Measurements from ENCODE around the gene PBX1.

Gene PBX1

GRCh38 chr1:164796916-164797315 lies 237.9 kb downstream of the PBX1 start:
- POLR2A ChIA-PET (ENCODE audit: low non-redundant PET) = no interaction called here
- no peak for TF ChIP-seq CTCF (conservative IDR thresholded peaks at IDR 0.05; ENCODE audit: low read depth)
- CTCF ChIA-PET = no interaction called here
- H3K27ac ChIP-seq = no peak overlapping the region
- no peak for DNase-seq (ENCODE audit: low spot score)

- POLR2A ChIA-PET (ENCODE audit: low non-redundant PET) = no interaction called here
- CTCF ChIA-PET = no interaction called here
Measured at GRCh38 chr1:164801246-164801731, 242.3 kb downstream of the PBX1 start.

GRCh38 chr1:164801791-164802502 lies 243.0 kb downstream of the PBX1 start:
- no peak for TF ChIP-seq CTCF (conservative IDR thresholded peaks at IDR 0.05; ENCODE audit: low read depth)
- no peak overlapping the region for H3K27ac ChIP-seq
- DNase-seq (ENCODE audit: low spot score) = no peak
- CTCF ChIA-PET = no interaction called here
- POLR2A ChIA-PET (ENCODE audit: low non-redundant PET) = no interaction called here

More at GRCh38 chr1:164801246-164801731, 242.3 kb downstream of the PBX1 start:
- no peak overlapping the region for H3K27ac ChIP-seq
- TF ChIP-seq CTCF (conservative IDR thresholded peaks at IDR 0.05; ENCODE audit: low read depth) = no peak
- DNase-seq (ENCODE audit: low spot score) = no peak

GRCh38 chr1:164802529-164803282 lies 243.7 kb downstream of the PBX1 start:
- no peak for TF ChIP-seq CTCF (conservative IDR thresholded peaks at IDR 0.05; ENCODE audit: low read depth)
- no peak for DNase-seq (ENCODE audit: low spot score)
- ChIA-PET CTCF (interaction anchor here (0.7 kb wide), 1 partner anchor 270 kb away, joined by 4 read pairs; no protein-coding TSS in a partner anchor), POLR2A (ENCODE audit: low non-redundant PET) (no interaction called here)
- H3K27ac ChIP-seq = no peak overlapping the region

- no peak for TF ChIP-seq CTCF (conservative IDR thresholded peaks at IDR 0.05; ENCODE audit: low read depth)
- no peak overlapping the region for H3K27ac ChIP-seq
- POLR2A ChIA-PET (ENCODE audit: low non-redundant PET) = no interaction called here
- CTCF ChIA-PET = interaction anchor here (0.6 kb wide), 1 partner anchor 914 kb away, joined by 3 read pairs; no protein-coding TSS in a partner anchor
- no peak for DNase-seq (ENCODE audit: low spot score)
Measured at GRCh38 chr1:164803366-164803765, 244.4 kb downstream of the PBX1 start.

GRCh38 chr1:164804366-164804765 lies 245.4 kb downstream of the PBX1 start:
- CTCF ChIA-PET = interaction anchor here (0.6 kb wide), 1 partner anchor 59 kb away, joined by 4 read pairs; no protein-coding TSS in a partner anchor

More at GRCh38 chr1:164804366-164804765, 245.4 kb downstream of the PBX1 start:
- POLR2A ChIA-PET (ENCODE audit: low non-redundant PET) = no interaction called here
- no peak overlapping the region for H3K27ac ChIP-seq
- TF ChIP-seq CTCF (conservative IDR thresholded peaks at IDR 0.05; ENCODE audit: low read depth) = no peak
- no peak for DNase-seq (ENCODE audit: low spot score)
